Measurements from ENCODE around the gene SNED1. TPM values are rescaled to one million over a fixed set of nuclear protein-coding genes. Genes with fewer than 3 reads are reported as not detected.

The SNED1 gene
- total RNA-seq, 1 donor from 2014 or later, result 6.1 TPM

- Histone ChIP-seq H3K4me1 (peaks cover 38% of the 10 kb centered on the region), H3K27me3 (ENCODE audit: low read depth) (no peaks in the 10 kb centered on the region), H3K36me3 (peaks cover 7% of the 10 kb centered on the region), H3K4me3 (peak overlapping the region; percentile 53), H3K27ac (replicated peaks) (peak overlapping the region; percentile 78), H3K9me3 (replicated peaks) (peaks cover 11% of the 10 kb centered on the region)
- TF ChIP-seq, protein P1, sequence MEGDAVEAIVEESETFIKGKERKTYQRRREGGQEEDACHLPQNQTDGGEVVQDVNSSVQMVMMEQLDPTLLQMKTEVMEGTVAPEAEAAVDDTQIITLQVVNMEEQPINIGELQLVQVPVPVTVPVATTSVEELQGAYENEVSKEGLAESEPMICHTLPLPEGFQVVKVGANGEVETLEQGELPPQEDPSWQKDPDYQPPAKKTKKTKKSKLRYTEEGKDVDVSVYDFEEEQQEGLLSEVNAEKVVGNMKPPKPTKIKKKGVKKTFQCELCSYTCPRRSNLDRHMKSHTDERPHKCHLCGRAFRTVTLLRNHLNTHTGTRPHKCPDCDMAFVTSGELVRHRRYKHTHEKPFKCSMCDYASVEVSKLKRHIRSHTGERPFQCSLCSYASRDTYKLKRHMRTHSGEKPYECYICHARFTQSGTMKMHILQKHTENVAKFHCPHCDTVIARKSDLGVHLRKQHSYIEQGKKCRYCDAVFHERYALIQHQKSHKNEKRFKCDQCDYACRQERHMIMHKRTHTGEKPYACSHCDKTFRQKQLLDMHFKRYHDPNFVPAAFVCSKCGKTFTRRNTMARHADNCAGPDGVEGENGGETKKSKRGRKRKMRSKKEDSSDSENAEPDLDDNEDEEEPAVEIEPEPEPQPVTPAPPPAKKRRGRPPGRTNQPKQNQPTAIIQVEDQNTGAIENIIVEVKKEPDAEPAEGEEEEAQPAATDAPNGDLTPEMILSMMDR (IDR thresholded peaks at IDR 0.05; ENCODE audit: borderline replicate concordance), result no peak
- intact Hi-C loops (cut with micrococcal nuclease), result no loop called here
- no peak for DNase-seq
Observed at GRCh38 chr2:241009601-241010530, 11.4 kb downstream of the SNED1 start.

DNA sequence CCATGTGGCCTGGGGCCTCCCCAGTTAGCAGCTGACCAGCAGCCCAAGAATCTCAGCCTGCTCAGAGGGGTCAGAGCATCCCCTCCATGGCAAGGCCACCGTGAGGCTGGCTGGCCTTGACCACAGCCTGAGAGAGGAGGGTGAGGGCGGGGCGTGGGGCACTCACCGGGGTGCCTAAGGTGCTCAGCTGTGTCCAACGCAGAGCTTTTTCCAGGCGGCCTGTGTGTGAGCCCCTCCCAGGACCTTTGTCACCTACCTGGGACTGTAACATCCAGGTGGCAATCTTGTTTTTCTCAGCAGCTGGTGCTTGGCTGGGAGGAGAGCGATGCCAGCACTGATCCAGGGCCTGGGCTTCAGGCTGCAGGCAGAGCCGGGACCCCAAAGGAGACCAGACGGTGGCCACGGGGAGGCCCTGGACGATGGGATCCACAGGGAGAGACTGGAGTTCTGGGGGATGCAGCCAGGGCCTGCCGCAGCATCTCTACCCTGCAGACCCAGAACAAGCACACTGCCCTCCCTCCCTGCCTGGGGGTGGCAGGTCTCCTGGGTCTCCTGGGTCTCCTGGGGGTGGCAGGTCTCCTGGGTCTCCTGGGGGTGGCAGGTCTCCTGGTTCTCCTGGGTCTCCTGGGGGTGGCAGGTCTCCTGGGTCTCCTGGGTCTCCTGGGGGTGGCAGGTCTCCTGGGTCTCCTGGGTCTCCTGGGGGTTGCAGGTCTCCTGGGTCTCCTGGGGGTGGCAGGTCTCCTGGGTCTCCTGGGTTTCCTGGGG is 12.3 kb downstream of the SNED1 start:
- TF ChIP-seq, protein P1 (IDR thresholded peaks at IDR 0.05; ENCODE audit: borderline replicate concordance), result no peak
- no peak for DNase-seq
- Histone ChIP-seq H3K4me1 (peaks cover 38% of the 10 kb centered on the region), H3K9me3 (replicated peaks) (peaks cover 2% of the 10 kb centered on the region), H3K27ac (replicated peaks) (peak overlapping the region; percentile 78), H3K4me3 (peak overlapping the region; percentile 53), H3K27me3 (ENCODE audit: low read depth) (no peaks in the 10 kb centered on the region), H3K36me3 (no peaks in the 10 kb centered on the region)
- intact Hi-C loops (cut with micrococcal nuclease), result no loop called here

DNA sequence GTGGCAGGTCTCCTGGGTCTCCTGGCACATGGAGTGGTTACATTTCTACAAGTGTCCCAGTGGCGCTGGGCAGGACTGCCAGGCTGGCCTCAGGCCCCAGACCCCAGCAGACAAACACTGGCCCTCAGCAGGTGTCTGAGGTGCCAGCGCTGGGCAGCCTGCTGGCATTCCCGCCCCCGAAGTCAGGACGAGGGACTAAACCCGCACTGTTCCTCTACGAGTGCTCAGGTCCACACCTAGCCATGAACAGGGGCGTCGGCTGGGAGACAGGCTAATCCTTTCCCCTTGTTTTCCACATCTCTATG is 12.8 kb downstream of the SNED1 start:
- no peak for DNase-seq
- H3K27me3 ChIP-seq (ENCODE audit: low read depth), result no peaks in the 10 kb centered on the region
- intact Hi-C loops (cut with micrococcal nuclease), result no loop called here
- H3K36me3 ChIP-seq, result no peaks in the 10 kb centered on the region
- no peak overlapping the region for H3K27ac ChIP-seq (replicated peaks)
- TF ChIP-seq, protein P1 (IDR thresholded peaks at IDR 0.05; ENCODE audit: borderline replicate concordance), result no peak
- H3K9me3 ChIP-seq (replicated peaks), result no peaks in the 10 kb centered on the region
- H3K4me1 ChIP-seq, result peaks cover 38% of the 10 kb centered on the region
- H3K4me3 ChIP-seq, result no peak overlapping the region

DNA sequence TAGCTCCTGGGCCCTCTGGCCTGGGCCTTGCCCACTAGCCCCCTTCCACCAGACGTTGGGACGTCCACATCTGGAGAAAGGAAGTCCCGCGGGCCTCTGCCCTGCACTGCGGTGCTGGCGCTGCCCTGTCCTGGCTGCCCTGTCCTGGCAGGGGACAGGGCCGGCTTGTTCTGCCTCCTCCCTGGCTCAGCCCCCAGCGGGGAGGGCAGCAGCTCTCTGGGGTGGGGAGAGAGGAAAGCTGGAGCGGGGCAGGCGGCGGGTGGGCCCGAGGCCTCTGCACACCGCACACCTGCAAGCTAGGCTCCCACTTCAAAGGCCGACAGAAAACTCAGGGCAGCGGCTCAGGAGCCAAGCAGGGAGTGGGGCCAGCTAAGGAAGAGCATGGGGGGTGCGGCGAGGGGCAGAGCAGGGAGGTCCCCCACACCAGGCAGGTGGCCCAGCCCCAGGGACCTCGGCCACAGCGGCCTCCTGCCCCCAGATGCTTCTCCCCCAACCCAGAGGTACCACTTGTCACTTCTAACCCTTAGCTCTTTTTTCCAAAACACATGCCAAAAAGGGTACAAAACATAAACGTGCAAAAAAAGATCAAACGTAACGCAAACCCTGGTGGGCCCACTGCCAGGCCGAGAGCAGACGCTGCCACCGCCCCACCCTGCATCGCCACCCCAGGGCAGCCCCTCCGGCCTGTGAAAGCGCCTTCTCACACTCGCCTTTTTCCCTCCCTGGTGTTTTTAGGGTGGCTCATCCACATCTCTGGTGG is 13.5 kb downstream of the SNED1 start:
- Histone ChIP-seq H3K27me3 (ENCODE audit: low read depth) (no peaks in the 10 kb centered on the region), H3K27ac (replicated peaks) (no peak overlapping the region), H3K9me3 (replicated peaks) (no peaks in the 10 kb centered on the region), H3K4me1 (peaks cover 38% of the 10 kb centered on the region), H3K4me3 (no peak overlapping the region), H3K36me3 (no peaks in the 10 kb centered on the region)
- intact Hi-C loops (cut with micrococcal nuclease), result no loop called here
- no peak for DNase-seq
- TF ChIP-seq, protein P1 (IDR thresholded peaks at IDR 0.05; ENCODE audit: borderline replicate concordance), result no peak

- Histone ChIP-seq H3K9me3 (replicated peaks) (no peaks in the 10 kb centered on the region), H3K4me1 (peaks cover 16% of the 10 kb centered on the region), H3K27ac (replicated peaks) (no peak overlapping the region), H3K4me3 (no peak overlapping the region), H3K36me3 (peaks cover 6% of the 10 kb centered on the region), H3K27me3 (ENCODE audit: low read depth) (no peaks in the 10 kb centered on the region)
- intact Hi-C loops (cut with micrococcal nuclease), result no loop called here
- TF ChIP-seq, protein P1 (IDR thresholded peaks at IDR 0.05; ENCODE audit: borderline replicate concordance), result no peak
- no peak for DNase-seq
Observed at GRCh38 chr2:241014224-241014623, 15.8 kb downstream of the SNED1 start.

Data from left ventricle myocardium inferior (tissue), 1 donor.